A172 (cell line): ENCODE data around the gene PXDN. TPM values are rescaled to one million over a fixed set of nuclear protein-coding genes. Genes with fewer than 3 reads are reported as not detected.

ENCODE experiments used
- DNase-seq: peaks from one replicate; pipeline ENCODE4 v3.0.0-alpha.2; 2015; ENCODE audit warnings: low spot score
- total RNA-seq: library from RNA; depleted of rRNA; stranded (reverse); fragments of >200 nt; shearing (Covaris generic); gene quantifications from 2 replicates; pipeline ENCODE4 v1.2.3, GENCODE V29; 2014

PXDN gene
- total RNA-seq, 1 experiment from 2014 or later = 124 TPM

DNA sequence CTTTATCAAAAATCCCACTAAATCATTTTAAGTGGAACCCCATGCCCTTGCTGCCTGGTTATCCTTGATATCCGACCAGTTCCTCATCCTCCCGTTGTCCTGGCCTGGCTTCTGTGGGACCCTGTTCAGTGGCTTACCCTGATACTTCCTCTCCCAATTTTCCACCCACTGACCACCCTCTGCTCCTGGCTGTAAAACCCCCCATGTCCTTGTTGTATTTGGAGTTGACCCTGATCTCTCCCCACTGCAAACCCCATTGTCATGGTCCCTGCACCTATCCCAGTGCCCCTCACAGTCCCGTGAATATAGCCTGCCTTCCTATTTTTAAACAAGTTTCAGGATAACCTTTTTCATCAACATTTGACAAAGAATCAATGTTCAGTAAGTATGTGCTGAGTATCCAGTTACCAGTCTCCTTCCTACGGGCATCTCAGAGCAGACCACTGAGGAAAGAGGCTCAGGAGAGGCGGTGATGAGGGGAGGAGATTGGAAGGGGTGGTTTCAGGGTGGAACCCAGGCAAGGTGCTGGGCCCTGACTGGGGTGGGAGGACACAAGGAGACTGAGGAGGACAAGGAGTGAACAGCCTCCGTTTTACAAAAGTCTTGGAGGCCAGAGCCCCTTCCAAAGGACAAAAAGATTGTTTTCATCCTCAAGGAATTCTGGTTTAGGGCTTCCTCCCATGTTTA lies 131.8 kb downstream of the PXDN start:
- no peak for DNase-seq

DNA sequence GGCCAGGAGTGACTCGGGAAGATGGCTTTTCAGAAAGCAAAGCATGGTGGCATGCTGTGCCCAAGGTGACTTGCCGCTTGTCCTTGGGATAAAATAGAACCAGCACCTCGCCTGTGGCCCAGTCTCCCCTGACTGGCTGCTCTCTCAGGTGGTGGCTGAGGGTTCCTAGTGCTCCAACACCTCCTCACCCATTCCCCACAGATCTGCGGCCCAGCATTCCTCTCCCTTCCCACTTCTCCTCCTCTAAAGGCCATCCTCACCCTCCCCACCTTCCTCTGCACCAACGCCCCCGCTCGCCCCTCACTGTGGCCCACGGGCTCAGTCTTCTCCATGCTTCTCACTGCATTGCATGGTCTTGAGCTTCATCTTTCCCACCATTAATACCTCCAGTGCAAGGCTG lies 132.4 kb downstream of the PXDN start:
- no peak for DNase-seq

- no peak for DNase-seq
Measured at GRCh38 chr2:1610096-1610485, 134.2 kb downstream of the PXDN start.

DNA sequence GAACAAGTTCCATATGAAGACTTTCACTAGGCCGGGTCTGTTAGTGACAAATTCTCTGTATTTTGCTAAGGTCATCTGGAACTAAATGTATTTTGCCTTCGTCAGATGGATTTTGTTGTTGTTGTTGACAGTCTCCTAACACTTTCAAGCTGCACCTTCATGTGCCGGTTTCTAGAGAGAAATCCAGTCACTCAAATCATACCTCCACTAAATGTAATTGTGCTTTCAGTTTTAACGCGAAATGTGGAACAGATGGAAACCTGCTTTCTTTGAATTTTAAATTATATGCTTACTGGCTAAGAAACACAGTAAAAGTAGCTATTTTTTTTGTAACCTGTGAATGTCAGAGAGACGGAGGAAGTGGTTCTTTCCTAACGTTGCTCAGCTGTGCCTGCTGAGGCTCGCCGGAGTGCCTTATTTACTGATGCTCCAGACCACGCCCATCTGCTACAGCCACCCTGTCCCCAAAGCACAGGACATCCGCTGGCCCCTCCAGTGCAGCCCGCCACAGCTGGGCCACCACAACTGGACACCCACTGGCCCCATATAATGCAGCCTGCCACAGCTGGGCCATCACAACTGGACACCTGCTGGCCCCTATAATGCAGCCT lies 134.7 kb downstream of the PXDN start:
- no peak for DNase-seq

GRCh38 chr2:1609040-1609439 lies 135.3 kb downstream of the PXDN start:
- DNase-seq = no peak

- DNase-seq = peak; percentile 35
Measured at GRCh38 chr2:1607971-1608688, 136.2 kb downstream of the PXDN start.

- no peak for DNase-seq
Measured at GRCh38 chr2:1607236-1607920, 136.9 kb downstream of the PXDN start.

- DNase-seq = no peak
Measured at GRCh38 chr2:1606421-1607235, 137.7 kb downstream of the PXDN start.

- no peak for DNase-seq
Measured at GRCh38 chr2:1606046-1606400, 138.3 kb downstream of the PXDN start.

DNA sequence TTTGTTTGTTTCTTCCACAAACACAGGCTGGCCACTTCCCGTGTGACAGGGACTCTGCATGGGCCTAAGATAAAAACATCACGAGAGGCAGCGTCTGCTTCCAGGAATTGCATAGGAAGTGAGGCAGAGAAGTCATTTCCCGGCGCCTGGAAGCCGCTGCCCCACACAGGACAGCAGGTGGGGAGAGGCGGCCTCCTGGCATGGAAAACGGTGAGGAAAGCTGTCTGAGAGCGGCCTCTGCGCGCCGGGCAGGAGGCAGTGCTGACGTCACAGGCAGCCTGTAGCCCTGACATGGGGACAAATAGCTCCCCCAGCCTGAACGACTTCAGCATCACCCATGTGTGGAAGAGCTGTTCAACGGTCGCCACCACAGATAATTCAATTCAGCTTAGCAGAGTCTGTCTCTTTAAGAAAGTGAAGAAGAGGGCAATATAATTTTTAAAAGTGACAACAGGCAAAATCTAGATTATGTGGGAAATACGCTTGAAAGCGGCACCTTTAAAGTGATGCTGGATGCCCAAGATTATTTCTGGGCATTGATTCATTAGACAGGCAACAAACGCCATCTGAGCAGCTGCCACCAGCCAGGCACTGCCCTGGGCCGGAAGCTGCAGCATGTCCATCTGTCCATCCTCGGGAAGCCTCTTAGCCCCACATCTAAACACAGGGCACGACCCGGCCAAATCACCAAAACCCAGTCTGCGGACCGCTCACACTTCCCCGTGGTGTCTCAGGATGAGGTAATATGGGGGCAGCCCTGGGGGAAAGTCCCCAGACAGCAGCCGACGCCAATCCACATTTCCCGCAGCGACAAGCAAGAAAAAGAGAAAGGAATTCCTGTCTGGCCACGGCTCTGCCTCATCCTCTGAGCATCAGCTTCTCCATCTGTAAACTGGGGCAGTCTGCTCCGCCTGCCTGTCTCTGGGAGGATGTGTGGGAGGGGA lies 138.9 kb downstream of the PXDN start:
- DNase-seq = peak; percentile 84

DNA sequence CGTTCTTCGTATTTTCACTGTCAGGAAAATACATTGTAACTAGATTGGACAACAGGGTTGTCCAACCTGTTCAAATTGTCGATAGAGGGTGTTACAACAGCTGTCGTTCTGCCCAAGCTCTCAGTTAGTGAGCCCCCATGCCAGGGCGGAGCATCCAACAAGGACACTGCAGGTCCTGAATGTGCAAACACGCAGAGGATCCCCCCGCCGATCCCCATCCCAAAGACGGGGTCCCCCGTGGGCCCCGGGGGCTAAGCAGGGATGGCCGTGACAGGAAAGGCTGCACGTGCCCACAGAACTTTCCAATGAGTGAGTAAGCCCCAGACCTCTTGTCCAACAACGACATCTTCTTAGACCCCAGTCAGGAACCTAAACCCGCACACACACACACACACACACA lies 140.8 kb downstream of the PXDN start:
- no peak for DNase-seq

DNA sequence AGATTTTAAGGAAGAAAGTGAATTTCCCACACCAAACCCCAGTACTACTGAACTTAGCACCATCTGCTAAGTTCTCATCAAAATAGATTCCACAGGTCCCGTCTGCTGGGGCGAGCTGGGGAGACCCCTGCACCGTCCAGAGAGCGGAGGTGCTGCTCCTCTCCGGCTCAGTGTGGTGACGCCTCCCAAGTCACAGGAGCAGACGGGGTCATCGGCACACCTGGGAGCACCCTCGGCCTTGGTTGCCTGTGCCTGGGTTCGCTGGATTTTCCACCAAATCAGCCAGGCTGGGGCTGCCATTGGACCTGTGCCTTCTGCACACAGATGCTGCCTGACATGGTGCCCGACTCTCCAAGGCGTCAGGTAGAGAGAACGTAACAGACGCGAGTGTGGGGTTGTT lies 141.3 kb downstream of the PXDN start:
- no peak for DNase-seq

- no peak for DNase-seq
Measured at GRCh38 chr2:1602278-1603010, 141.9 kb downstream of the PXDN start.

- DNase-seq = no peak
Measured at GRCh38 chr2:1601471-1602277, 142.6 kb downstream of the PXDN start.

DNA sequence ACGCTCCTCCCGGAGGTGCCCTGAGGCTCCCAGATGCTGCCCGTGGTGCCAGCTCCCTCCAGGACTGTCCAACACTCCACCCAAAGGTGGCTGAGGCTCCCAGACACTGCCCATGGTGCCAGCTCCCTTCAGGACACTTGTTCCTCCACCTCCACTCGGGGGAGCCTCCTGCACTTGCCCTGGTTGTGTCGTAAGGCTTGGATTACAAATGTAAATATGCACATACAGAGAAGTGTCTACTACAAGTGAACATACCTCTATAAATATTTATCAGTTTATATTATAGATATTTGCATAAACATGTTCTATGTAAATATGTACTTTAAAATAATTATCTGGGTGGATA lies 143.3 kb downstream of the PXDN start:
- DNase-seq = no peak

- DNase-seq = peak; percentile 48
Measured at GRCh38 chr2:1600191-1601066, 143.9 kb downstream of the PXDN start.

DNA sequence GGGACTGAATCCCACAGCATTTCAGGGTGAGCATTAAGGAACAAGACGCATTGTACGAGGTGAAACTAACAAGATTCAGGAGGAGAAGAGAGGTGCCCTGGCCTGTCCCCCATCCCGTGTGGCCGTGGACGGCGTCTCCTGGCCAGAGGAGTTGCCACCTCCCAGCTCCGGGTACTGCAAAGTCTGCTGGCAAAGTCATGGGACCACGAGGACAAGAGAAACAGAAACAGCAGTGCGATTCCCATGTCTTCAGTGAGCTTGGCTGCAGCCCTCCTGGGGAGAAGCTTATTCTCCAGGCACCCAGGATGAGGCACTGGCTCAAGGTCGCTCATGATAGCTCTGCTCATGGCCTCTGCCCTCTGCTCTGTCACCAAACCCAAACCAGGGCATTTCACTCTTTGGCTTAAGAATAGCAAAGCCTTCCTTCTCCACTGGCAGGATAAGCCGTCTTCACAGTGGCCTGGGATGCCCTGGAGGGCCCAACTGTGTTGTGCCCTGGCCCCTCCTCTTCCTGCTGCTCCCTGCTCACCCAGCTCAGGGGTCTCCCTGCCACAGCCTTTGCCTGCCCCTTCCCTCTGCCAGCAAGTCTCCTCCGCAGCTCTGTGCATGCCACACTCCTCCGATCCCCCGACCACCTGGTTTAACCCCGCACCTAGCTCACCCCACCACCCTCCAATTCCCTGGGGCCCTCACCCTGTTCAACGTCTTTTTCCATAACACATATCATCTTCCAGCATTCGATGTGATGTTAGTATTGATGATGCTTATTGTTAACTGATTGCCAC lies 144.8 kb downstream of the PXDN start:
- DNase-seq = no peak
